Measurements from ENCODE around the gene CUEDC1. TPM values are rescaled to one million over a fixed set of nuclear protein-coding genes. Genes with fewer than 3 reads are reported as not detected.
A peak's percentile ranks its signal among the peaks of the same experiment; 100 is the strongest.

CUEDC1 gene
- total and polyA plus RNA-seq, 2 of the 13 experiments (the other 11 are each of a cell fraction or from before 2014, with no cell fraction given) = 7.4 to 12.9 TPM

DNA sequence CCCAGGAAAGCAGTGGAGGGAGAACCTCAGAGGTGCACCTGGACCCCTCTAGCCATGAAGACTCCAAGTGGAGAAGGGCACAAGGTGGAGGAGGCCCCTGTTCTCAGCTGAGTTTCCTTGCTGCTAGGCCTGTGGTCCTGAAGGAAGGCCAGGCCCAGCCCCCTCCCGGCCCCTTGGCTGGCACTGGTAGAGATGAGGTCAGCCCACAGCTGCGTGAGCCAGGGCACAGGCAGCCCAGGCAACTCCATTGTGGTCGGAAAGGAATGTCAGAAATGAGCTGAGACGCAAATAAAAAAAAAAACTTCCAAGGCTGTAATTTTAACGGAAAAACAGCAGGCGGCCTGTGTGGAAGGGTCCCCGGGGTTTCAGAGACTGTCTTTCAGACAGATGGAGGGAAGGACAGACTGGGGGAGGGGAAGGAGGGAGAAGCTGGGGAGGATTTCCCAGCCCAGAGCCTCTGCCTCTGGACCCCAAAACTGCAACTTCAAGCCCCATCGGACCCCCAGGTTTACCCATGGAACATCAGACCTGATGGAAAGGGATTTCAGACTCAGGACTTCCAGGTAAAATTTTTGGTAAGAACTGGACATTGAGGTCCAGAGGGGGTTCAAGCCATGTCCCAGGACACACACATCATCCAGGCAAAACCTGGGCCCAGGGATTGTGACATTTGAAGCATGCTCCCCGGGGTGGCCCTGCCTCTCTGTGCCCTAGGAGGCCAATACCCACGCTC lies 79.8 kb downstream of the CUEDC1 start (continued):
- TF ChIP-seq, protein P1, sequence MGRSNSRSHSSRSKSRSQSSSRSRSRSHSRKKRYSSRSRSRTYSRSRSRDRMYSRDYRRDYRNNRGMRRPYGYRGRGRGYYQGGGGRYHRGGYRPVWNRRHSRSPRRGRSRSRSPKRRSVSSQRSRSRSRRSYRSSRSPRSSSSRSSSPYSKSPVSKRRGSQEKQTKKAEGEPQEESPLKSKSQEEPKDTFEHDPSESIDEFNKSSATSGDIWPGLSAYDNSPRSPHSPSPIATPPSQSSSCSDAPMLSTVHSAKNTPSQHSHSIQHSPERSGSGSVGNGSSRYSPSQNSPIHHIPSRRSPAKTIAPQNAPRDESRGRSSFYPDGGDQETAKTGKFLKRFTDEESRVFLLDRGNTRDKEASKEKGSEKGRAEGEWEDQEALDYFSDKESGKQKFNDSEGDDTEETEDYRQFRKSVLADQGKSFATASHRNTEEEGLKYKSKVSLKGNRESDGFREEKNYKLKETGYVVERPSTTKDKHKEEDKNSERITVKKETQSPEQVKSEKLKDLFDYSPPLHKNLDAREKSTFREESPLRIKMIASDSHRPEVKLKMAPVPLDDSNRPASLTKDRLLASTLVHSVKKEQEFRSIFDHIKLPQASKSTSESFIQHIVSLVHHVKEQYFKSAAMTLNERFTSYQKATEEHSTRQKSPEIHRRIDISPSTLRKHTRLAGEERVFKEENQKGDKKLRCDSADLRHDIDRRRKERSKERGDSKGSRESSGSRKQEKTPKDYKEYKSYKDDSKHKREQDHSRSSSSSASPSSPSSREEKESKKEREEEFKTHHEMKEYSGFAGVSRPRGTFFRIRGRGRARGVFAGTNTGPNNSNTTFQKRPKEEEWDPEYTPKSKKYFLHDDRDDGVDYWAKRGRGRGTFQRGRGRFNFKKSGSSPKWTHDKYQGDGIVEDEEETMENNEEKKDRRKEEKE (IDR thresholded peaks at IDR 0.05) = no peak
- TF ChIP-seq HOXA3 (CRISPR knock-in tag; IDR thresholded peaks at IDR 0.05) (peak; percentile 63; the same call in 1 of the 2 replicates), NFYB (CRISPR knock-in tag; IDR thresholded peaks at IDR 0.05) (no peak), ZNF337 (CRISPR knock-in tag; IDR thresholded peaks at IDR 0.05; ENCODE audit: borderline replicate concordance, low read depth) (no peak), SMARCE1 (IDR thresholded peaks at IDR 0.05; ENCODE audit: borderline replicate concordance) (no peak), ZNF556 (CRISPR knock-in tag; IDR thresholded peaks at IDR 0.05; ENCODE audit: borderline replicate concordance) (0 out of 2 replicates have a peak, but pooled peaks have one; percentile 20), ZNF780A (CRISPR knock-in tag; IDR thresholded peaks at IDR 0.05) (no peak), ATF7-NPFF (CRISPR knock-in tag; IDR thresholded peaks at IDR 0.05; ENCODE audit: low read depth) (no peak), BRD4 (CRISPR knock-in tag; IDR thresholded peaks at IDR 0.05) (no peak), TOPORS (CRISPR knock-in tag; IDR thresholded peaks at IDR 0.05) (no peak), FOXA1 (IDR thresholded peaks at IDR 0.05) (no peak), FOXA1 (CRISPR knock-in tag; IDR thresholded peaks at IDR 0.05) (no peak), SP5 (CRISPR knock-in tag; IDR thresholded peaks at IDR 0.05; ENCODE audit: borderline replicate concordance, low read depth) (no peak), SALL1 (CRISPR knock-in tag; IDR thresholded peaks at IDR 0.05) (no peak), ZNF12 (CRISPR knock-in tag; IDR thresholded peaks at IDR 0.05) (no peak), SMAD3 (CRISPR knock-in tag; IDR thresholded peaks at IDR 0.05) (no peak; the same call in 1 of the 2 replicates), REL (CRISPR knock-in tag; conservative IDR thresholded peaks at IDR 0.05) (no peak), ZNF619 (CRISPR knock-in tag; IDR thresholded peaks at IDR 0.05) (peak; percentile 19; the same call in 1 of the 2 replicates), ZNF552 (CRISPR knock-in tag; IDR thresholded peaks at IDR 0.05; ENCODE audit: borderline replicate concordance) (no peak; the same call in 1 of the 2 replicates), FLYWCH1 (CRISPR knock-in tag; IDR thresholded peaks at IDR 0.05) (no peak)

Data from HepG2 (cell line).